Upper lobe of left lung (tissue), 6 donors: ENCODE data around the gene ZBTB16. TPM values are rescaled to one million over a fixed set of nuclear protein-coding genes. Genes with fewer than 3 reads are reported as not detected.

ENCODE experiments used
- ATAC-seq, 2 donors: fragments of 200-7000 bp; cut with Tn5 transposase; one replicate each; pipeline ENCODE4 v1.9.1; 2022; ENCODE audit warnings: mild to moderate bottlenecking in 2 of 2, moderate library complexity in 2 of 2; ENCODE audit not compliant: low FRiP score in 2 of 2
- DNase-seq, 2 donors: peaks; one replicate each; pipeline ENCODE4 v3.0.0-alpha.2; 2019 to 2020
- H3K27ac ChIP-seq, 4 donors: fragments of 200-600 bp; sonication (generic); one replicate each; pipeline ENCODE4 v1.5.1; 2016 to 2019
- H3K27me3 ChIP-seq, 4 donors: fragments of 200-600 bp; sonication (generic); one replicate each; pipeline ENCODE4 v1.5.1; 2017 to 2019
- H3K36me3 ChIP-seq, 4 donors: fragments of 200-600 bp; sonication (generic); one replicate each; pipeline ENCODE4 v1.5.1; 2016 to 2019
- H3K4me1 ChIP-seq, 4 donors: fragments of 200-600 bp; sonication (generic); one replicate each; pipeline ENCODE4 v1.5.1; 2018 to 2019
- H3K4me3 ChIP-seq, 4 donors: fragments of 200-600 bp; sonication (generic); one replicate each; pipeline ENCODE4 v1.5.1; 2017 to 2019; ENCODE audit warnings: mild to moderate bottlenecking in 2 of 4, moderate library complexity in 1 of 4
- H3K9me3 ChIP-seq, 4 donors: fragments of 200-600 bp; sonication (generic); one replicate each; pipeline ENCODE4 v1.5.1; 2018 to 2019
- CTCF ChIP-seq, 6 experiments: fragments of 450-650 bp in 4 of 6; fragments of 200-600 bp in 2 of 6; sonication (generic) in 2 of 6; IDR thresholded peaks; one replicate each; pipeline ENCODE4 v1.5.1; 2016 to 2019; ENCODE audit warnings: antibody characterized with exemption in 6 of 6
- EP300 ChIP-seq, 4 donors: sonication (generic); formaldehyde crosslinking; IDR thresholded peaks; one replicate each; pipeline ENCODE4 v1.5.1; 2017; ENCODE audit warnings: antibody characterized with exemption in 4 of 4, control low read depth in 2 of 4
- POLR2A ChIP-seq, 4 donors: fragments of 450-650 bp; IDR thresholded peaks; one replicate each; pipeline ENCODE4 v1.5.1; 2016 to 2017; ENCODE audit warnings: antibody characterized with exemption in 4 of 4, mild to moderate bottlenecking in 2 of 4
- POLR2AphosphoS5 ChIP-seq, 2 donors: sonication (generic); formaldehyde crosslinking; IDR thresholded peaks; one replicate each; pipeline ENCODE4 v1.5.1; 2017; ENCODE audit warnings: antibody characterized with exemption in 2 of 2
- WGBS, 2 donors: methylation state at CpG; one replicate each; pipeline ENCODE4 v1.1.5; 2017 to 2018; 5-methylcytosine and 5-hydroxymethylcytosine counted together
- total RNA-seq, 6 donors: library from RNA; depleted of rRNA in 4 of 6; stranded (reverse); fragments of >200 nt in 4 of 6; gene quantifications; one replicate each; pipeline versions ENCODE4 v1.1.0 to v1.2.1, GENCODE V29; 2016 to 2021
- donor health status: DM: no; HTN: no; CAD: no; lungs with moderate emphysema.
- donor health status: DM: no; HTN: yes; CAD: no; lungs with severe emphysema.

The ZBTB16 gene
- total RNA-seq, 6 donors from 2014 or later: 110 to 584 (median 179) TPM

- WGBS, 2 donors: 82 to 85% methylated on average over 2 of the region's 2 CpGs
- Histone ChIP-seq H3K27ac (peak overlapping the region; percentile 95 to 99 (median 96)), H3K36me3 (peaks cover 0 to 31% (median 1%) of the 10 kb centered on the region in 4 donors), H3K9me3 (no peaks in the 10 kb centered on the region), H3K4me1 (peaks cover 98 to 100% (median 99%) of the 10 kb centered on the region in 4 donors), H3K27me3 (no peaks in the 10 kb centered on the region), H3K4me3 (no peak overlapping the region)
- TF ChIP-seq POLR2AphosphoS5 (IDR thresholded peaks at IDR 0.05): no peak
- no peak for TF ChIP-seq CTCF (IDR thresholded peaks at IDR 0.05)
- no peak for TF ChIP-seq POLR2A (IDR thresholded peaks at IDR 0.05)
- no peak for TF ChIP-seq EP300 (IDR thresholded peaks at IDR 0.05)
- DNase-seq (no peak), ATAC-seq (no peak)
These were observed 110.3 kb downstream of the ZBTB16 start for GRCh38 chr11:114169821-114170220.

- H3K4me1 ChIP-seq: peaks cover 98 to 100% (median 99%) of the 10 kb centered on the region in 4 donors
- peak overlapping the region; percentile 95 to 99 (median 96) for H3K27ac ChIP-seq
These were observed 110.7 kb downstream of the ZBTB16 start for GRCh38 chr11:114170226-114170625.

GRCh38 chr11:114171257-114172054 is 111.9 kb downstream of the ZBTB16 start:
- 36 to 45% methylated on average over 15 of the region's 15 CpGs for WGBS, 2 donors
- Histone ChIP-seq H3K27ac (peak overlapping the region; percentile 95 to 99 (median 96)), H3K27me3 (no peaks in the 10 kb centered on the region), H3K9me3 (no peaks in the 10 kb centered on the region), H3K4me3 (no peak overlapping the region), H3K36me3 (peaks cover 0 to 26% (median 1%) of the 10 kb centered on the region in 4 donors), H3K4me1 (peaks cover 98 to 100% (median 99%) of the 10 kb centered on the region in 4 donors)
- peak; percentile 74 to 85 for DNase-seq
- ATAC-seq: peak; percentile 58 to 62
- peak; percentile 100 for TF ChIP-seq POLR2AphosphoS5 (IDR thresholded peaks at IDR 0.05)
- TF ChIP-seq CTCF (IDR thresholded peaks at IDR 0.05): no peak
- peak; percentile 99 to 100 (median 100) for TF ChIP-seq EP300 (IDR thresholded peaks at IDR 0.05)
- TF ChIP-seq POLR2A (IDR thresholded peaks at IDR 0.05): peak in 1 of 4 donors; percentile 35

More at GRCh38 chr11:114170226-114170625, 110.7 kb downstream of the ZBTB16 start:
- TF ChIP-seq POLR2A (IDR thresholded peaks at IDR 0.05) (no peak), EP300 (IDR thresholded peaks at IDR 0.05) (no peak), POLR2AphosphoS5 (IDR thresholded peaks at IDR 0.05) (no peak), CTCF (IDR thresholded peaks at IDR 0.05) (no peak)
- Histone ChIP-seq H3K27me3 (no peaks in the 10 kb centered on the region), H3K4me3 (no peak overlapping the region), H3K36me3 (peaks cover 0 to 27% (median 1%) of the 10 kb centered on the region in 4 donors), H3K9me3 (no peaks in the 10 kb centered on the region)
- 88 to 94% methylated on average over 9 to 10 of the region's 10 CpGs for WGBS, 2 donors
- DNase-seq (no peak), ATAC-seq (no peak)

GRCh38 chr11:114172055-114172861 is 112.7 kb downstream of the ZBTB16 start:
- no peak for DNase-seq
- TF ChIP-seq CTCF (IDR thresholded peaks at IDR 0.05) (no peak), EP300 (IDR thresholded peaks at IDR 0.05) (no peak), POLR2AphosphoS5 (IDR thresholded peaks at IDR 0.05) (no peak), POLR2A (IDR thresholded peaks at IDR 0.05) (no peak)
- Histone ChIP-seq H3K36me3 (peaks cover 0 to 26% (median 1%) of the 10 kb centered on the region in 4 donors), H3K4me3 (no peak overlapping the region), H3K27ac (peak overlapping the region; percentile 95 to 99 (median 96)), H3K27me3 (no peaks in the 10 kb centered on the region), H3K4me1 (peaks cover 99 to 100% (median 100%) of the 10 kb centered on the region in 4 donors), H3K9me3 (no peaks in the 10 kb centered on the region)
- WGBS, 2 donors: 62 to 64% methylated on average over 14 of the region's 14 CpGs
- no peak for ATAC-seq
